Liver (tissue), 9 donors: Measurements from ENCODE around the gene STAT6. TPM values are rescaled to one million over a fixed set of nuclear protein-coding genes. Genes with fewer than 3 reads are reported as not detected.
A peak's percentile ranks its signal among the peaks of the same experiment; 100 is the strongest.

Experiments
- DNase-seq: peaks from one replicate; pipeline ENCODE4 v3.0.0-alpha.2; 2017; ENCODE audit warnings: low spot score
- H3K27ac ChIP-seq, 2 donors: one replicate each; pipeline ENCODE4 v1.7.0; 2013; ENCODE audit warnings: inconsistent platforms in 2 of 2, low read length in 2 of 2, control low read depth in 1 of 2, low read depth in 1 of 2, mild to moderate bottlenecking in 1 of 2
- H3K27me3 ChIP-seq, 4 donors: one replicate each; pipeline versions ENCODE4 v1.6.1 to v1.7.0; 2013; ENCODE audit warnings: low read length in 3 of 4, inconsistent platforms in 1 of 4, mild to moderate bottlenecking in 1 of 4, moderate library complexity in 1 of 4; ENCODE audit not compliant: control insufficient read depth in 4 of 4, insufficient read depth in 4 of 4
- H3K36me3 ChIP-seq, 4 donors: one replicate each; pipeline versions ENCODE4 v1.6.1 to v1.7.0; 2013; ENCODE audit warnings: low read length in 3 of 4, mild to moderate bottlenecking in 3 of 4, low read depth in 1 of 4, moderate library complexity in 1 of 4; ENCODE audit not compliant: control insufficient read depth in 4 of 4, insufficient read depth in 3 of 4
- H3K4me1 ChIP-seq, 4 donors: one replicate each; pipeline versions ENCODE4 v1.6.1 to v1.7.0; 2013; ENCODE audit warnings: low read length in 3 of 4, mild to moderate bottlenecking in 3 of 4, moderate library complexity in 1 of 4; ENCODE audit not compliant: control insufficient read depth in 4 of 4, insufficient read depth in 4 of 4
- H3K4me3 ChIP-seq, 3 donors: one replicate each; pipeline versions ENCODE4 v1.6.1 to v1.7.0; 2013; ENCODE audit warnings: low read length in 3 of 3, control low read depth in 1 of 3, low read depth in 1 of 3, mild to moderate bottlenecking in 1 of 3
- H3K9ac ChIP-seq, 2 donors: one replicate each; pipeline ENCODE4 v1.7.0; 2013; ENCODE audit warnings: low read length in 2 of 2, mild to moderate bottlenecking in 2 of 2, moderate library complexity in 2 of 2, control low read depth in 1 of 2, low read depth in 1 of 2
- H3K9me3 ChIP-seq, 4 donors: one replicate each; pipeline versions ENCODE4 v1.6.1 to v1.7.0; 2013; ENCODE audit warnings: low read length in 3 of 4; ENCODE audit not compliant: control insufficient read depth in 4 of 4
- ATF3 ChIP-seq: IDR thresholded peaks from 2 replicates; pipeline ENCODE4 v1.6.1; 2016; ENCODE audit warnings: antibody characterized with exemption
- CTCF ChIP-seq: fragments of 150-350 bp; IDR thresholded peaks from 2 replicates; pipeline ENCODE4 v1.5.1; 2017; ENCODE audit warnings: improper control_type of control experiment, low read depth, low read length; ENCODE audit not compliant: missing input control
- FOXA1 ChIP-seq: IDR thresholded peaks from 2 replicates; pipeline ENCODE4 v1.6.1; 2016; ENCODE audit warnings: antibody characterized with exemption
- FOXA2 ChIP-seq: IDR thresholded peaks from 2 replicates; pipeline ENCODE4 v1.6.1; 2016; ENCODE audit warnings: antibody characterized with exemption
- HNF4A ChIP-seq, 2 donors: conservative IDR thresholded peaks; 2 replicates each; pipeline ENCODE4 v1.6.1; 2016; ENCODE audit warnings: antibody characterized with exemption in 2 of 2, mild to moderate bottlenecking in 2 of 2
- NR2F2 ChIP-seq: IDR thresholded peaks from 2 replicates; pipeline ENCODE4 v1.6.1; 2016; ENCODE audit warnings: antibody characterized with exemption
- RAD21 ChIP-seq, 2 donors: IDR thresholded peaks; 2 replicates each; pipeline ENCODE4 v1.6.1; 2016; ENCODE audit warnings: antibody characterized with exemption in 2 of 2, mild to moderate bottlenecking in 2 of 2
- REST ChIP-seq: IDR thresholded peaks from 2 replicates; pipeline ENCODE4 v1.6.1; 2016; ENCODE audit warnings: antibody characterized with exemption, mild to moderate bottlenecking
- SP1 ChIP-seq: IDR thresholded peaks from 2 replicates; pipeline ENCODE4 v1.6.1; 2018; ENCODE audit warnings: antibody characterized with exemption, mild to moderate bottlenecking
- TAF1 ChIP-seq: conservative IDR thresholded peaks from 2 replicates; pipeline ENCODE4 v1.6.1; 2016; ENCODE audit warnings: antibody characterized with exemption, mild to moderate bottlenecking
- ZBTB33 ChIP-seq: IDR thresholded peaks from 2 replicates; pipeline ENCODE4 v1.6.1; 2016; ENCODE audit warnings: antibody characterized with exemption
- WGBS: extraction: QIAGEN DNeasy Blood & Tissue Kit; methylation state at CpG from one replicate; pipeline ENCODE4 v1.1.7; 2013; 5-methylcytosine and 5-hydroxymethylcytosine counted together
- polyA plus RNA-seq, 2 donors: library from polyadenylated mRNA; stranded (reverse) in 1 of 2; unstranded in 1 of 2; fragments of 200-250 nt in 1 of 2; fragments of >200 nt in 1 of 2; fragmentation: Nextera tagmentation in 1 of 2; extraction: Ambion mirVana in 1 of 2; gene quantifications; one replicate each; pipeline versions ENCODE4 v1.2.1 to v1.2.3, GENCODE V29; 2013 to 2015
- total RNA-seq, 2 donors: library from RNA; depleted of rRNA; stranded (reverse); fragments of >200 nt; gene quantifications; one replicate each; pipeline ENCODE4 v1.2.3, GENCODE V29; 2014
- donor health status: healthy.
- donor health status: healthy.
- donor health status: healthy.
- donor health status: healthy.
- donor health status: healthy.

Gene STAT6
- total and polyA plus RNA-seq, 4 donors: 27.4 to 57.4 (median 43.6) TPM

GRCh38 chr12:57049890-57050289, 61.3 kb downstream of the STAT6 start, which contains the start of gene MYO1A:
Gene MYO1A, minus strand, starts transcription at chr12:57050129. Its CDS starts 1,806 bp downstream, at chr12:57048323.
- TF ChIP-seq REST (peak; percentile 97), NR2F2 (no peak), HNF4A (conservative IDR thresholded peaks at IDR 0.05) (peak in 1 of 2 donors; percentile 25), ZBTB33 (no peak)
- 44% methylated on average over 2 of the region's 2 CpGs for WGBS
- Histone ChIP-seq H3K27me3 (no peaks in the 10 kb centered on the region), H3K4me1 (no peaks in the 10 kb centered on the region), H3K9ac (no peak within 1 kb of the TSS), H3K4me3 (no peak within 1 kb of the TSS), H3K9me3 (no peaks in the 10 kb centered on the region), H3K27ac (no peak within 1 kb of the TSS), H3K36me3 (no peaks in the 10 kb centered on the region)
- DNase-seq: no peak

- Histone ChIP-seq H3K4me1 (no peaks in the 10 kb centered on the region), H3K4me3 (no peak overlapping the region), H3K27ac (no peak overlapping the region), H3K36me3 (no peaks in the 10 kb centered on the region), H3K27me3 (no peaks in the 10 kb centered on the region), H3K9ac (no peak overlapping the region), H3K9me3 (no peaks in the 10 kb centered on the region)
- WGBS: 69% methylated on average over 4 of the region's 4 CpGs
- TF ChIP-seq CTCF: no peak
- TF ChIP-seq ATF3: no peak
- DNase-seq: no peak
Measured at GRCh38 chr12:57049119-57049446, 62.1 kb downstream of the STAT6 start.

- H3K36me3 ChIP-seq: no peaks in the 10 kb centered on the region
- H3K4me3 ChIP-seq: no peak overlapping the region
- H3K27me3 ChIP-seq: no peaks in the 10 kb centered on the region
- H3K27ac ChIP-seq: no peak overlapping the region
- no peak overlapping the region for H3K9ac ChIP-seq
- WGBS: 97% methylated on average over 1 of the region's 1 CpG
- no peaks in the 10 kb centered on the region for H3K4me1 ChIP-seq
- no peak for TF ChIP-seq REST
- TF ChIP-seq ZBTB33: no peak
- TF ChIP-seq FOXA2: no peak
- no peak for TF ChIP-seq TAF1
- no peak for TF ChIP-seq SP1
- TF ChIP-seq RAD21 (IDR thresholded peaks at IDR 0.05): no peak
- no peak for TF ChIP-seq FOXA1
- no peak for TF ChIP-seq NR2F2
- DNase-seq: no peak
- no peaks in the 10 kb centered on the region for H3K9me3 ChIP-seq
Measured at GRCh38 chr12:57048423-57049118, 62.6 kb downstream of the STAT6 start.
